H9 (cell line): ENCODE data around the gene USP9Y. TPM values are rescaled to one million over a fixed set of nuclear protein-coding genes. Genes with fewer than 3 reads are reported as not detected.

Source experiments
- DNase-seq: peaks from one replicate; pipeline ENCODE4 v3.0.0-alpha.2; 2017
- H2AFZ ChIP-seq: one replicate; pipeline ENCODE4 v1.6.1; 2013; ENCODE audit warnings: mild to moderate bottlenecking, low read length, control low read depth, moderate library complexity
- H2AK5ac ChIP-seq: 2 replicates; pipeline ENCODE4 v1.6.1; 2013; ENCODE audit warnings: low read length, control low read depth, mixed read lengths; ENCODE audit not compliant: insufficient read length
- H2BK120ac ChIP-seq: one replicate; pipeline ENCODE4 v1.6.1; 2013; ENCODE audit warnings: low read depth, mild to moderate bottlenecking, low read length, control low read depth, inconsistent platforms; ENCODE audit not compliant: poor library complexity, severe bottlenecking
- H2BK12ac ChIP-seq: 2 replicates; pipeline ENCODE4 v1.6.1; 2013; ENCODE audit warnings: low read length, control low read depth, mixed read lengths, low read depth; ENCODE audit not compliant: insufficient read length
- H2BK15ac ChIP-seq: 2 replicates; pipeline ENCODE4 v1.6.1; 2013; ENCODE audit warnings: low read depth, low read length, control low read depth
- H2BK20ac ChIP-seq: one replicate; pipeline ENCODE4 v1.6.1; 2013; ENCODE audit warnings: low read depth, mild to moderate bottlenecking, low read length, control low read depth, inconsistent platforms; ENCODE audit not compliant: poor library complexity, severe bottlenecking
- H2BK5ac ChIP-seq: 2 replicates; pipeline ENCODE4 v1.6.1; 2013; ENCODE audit warnings: low read length, control low read depth, mixed read lengths; ENCODE audit not compliant: insufficient read length
- H3K14ac ChIP-seq: 2 replicates; pipeline ENCODE4 v1.6.1; 2013; ENCODE audit warnings: low read length, control low read depth; ENCODE audit not compliant: insufficient read depth
- H3K18ac ChIP-seq: 2 replicates; pipeline ENCODE4 v1.6.1; 2013; ENCODE audit warnings: low read depth, mild to moderate bottlenecking, mixed read lengths, low read length, control low read depth; ENCODE audit not compliant: insufficient read length
- H3K23ac ChIP-seq: 2 replicates; pipeline ENCODE4 v1.6.1; 2013; ENCODE audit warnings: low read length, control low read depth, mixed read lengths, low read depth; ENCODE audit not compliant: insufficient read length
- H3K23me2 ChIP-seq: 2 replicates; pipeline ENCODE4 v1.6.1; 2013; ENCODE audit warnings: low read depth, mild to moderate bottlenecking, mixed read lengths, low read length, control low read depth; ENCODE audit not compliant: insufficient read length, poor library complexity, severe bottlenecking
- H3K27ac ChIP-seq: 2 replicates; pipeline ENCODE4 v1.5.1; 2013; ENCODE audit warnings: low read length, control low read depth, mixed read lengths, low read depth; ENCODE audit not compliant: insufficient read length
- H3K27me3 ChIP-seq: 2 replicates; pipeline ENCODE4 v1.6.1; 2013; ENCODE audit warnings: low read length, control low read depth, inconsistent platforms; ENCODE audit not compliant: insufficient read depth
- H3K4ac ChIP-seq: 2 replicates; pipeline ENCODE4 v1.6.1; 2013; ENCODE audit warnings: low read depth, mild to moderate bottlenecking, control low read depth, inconsistent platforms, low read length, moderate library complexity
- H3K4me1 ChIP-seq: 2 replicates; pipeline ENCODE4 v1.6.1; 2013; ENCODE audit warnings: low read length, control low read depth, inconsistent platforms; ENCODE audit not compliant: insufficient read depth
- H3K4me2 ChIP-seq: 2 replicates; pipeline ENCODE4 v1.6.1; 2013; ENCODE audit warnings: low read length, control low read depth, mixed read lengths; ENCODE audit not compliant: insufficient read length, insufficient read depth
- H3K56ac ChIP-seq: 2 replicates; pipeline ENCODE4 v1.6.1; 2013; ENCODE audit warnings: low read depth, mild to moderate bottlenecking, mixed read lengths, low read length, control low read depth; ENCODE audit not compliant: insufficient read length
- H3K79me1 ChIP-seq: 2 replicates; pipeline ENCODE4 v1.6.1; 2013; ENCODE audit warnings: low read depth, mild to moderate bottlenecking, moderate library complexity, low read length, control low read depth, inconsistent platforms; ENCODE audit not compliant: insufficient read depth, poor library complexity, severe bottlenecking
- H3K79me2 ChIP-seq: 2 replicates; pipeline ENCODE4 v1.6.1; 2013; ENCODE audit warnings: low read length, control low read depth, inconsistent platforms; ENCODE audit not compliant: insufficient read depth
- H3K9ac ChIP-seq: 2 replicates; pipeline ENCODE4 v1.6.1; 2013; ENCODE audit warnings: low read length, control low read depth, mixed read lengths; ENCODE audit not compliant: insufficient read length; ENCODE audit errors: extremely low read depth
- H3K9me3 ChIP-seq: one replicate; pipeline ENCODE4 v1.6.1; 2013; ENCODE audit warnings: low read depth, low read length, inconsistent platforms; ENCODE audit not compliant: control insufficient read depth
- H3T11ph ChIP-seq: one replicate; pipeline ENCODE4 v1.6.1; 2013; ENCODE audit warnings: mild to moderate bottlenecking, low read length, control low read depth, inconsistent platforms
- H4K20me1 ChIP-seq: one replicate; pipeline ENCODE4 v1.6.1; 2013; ENCODE audit not compliant: control insufficient read depth, insufficient read length, insufficient read depth
- H4K5ac ChIP-seq: 2 replicates; pipeline ENCODE4 v1.6.1; 2013; ENCODE audit warnings: low read depth, mild to moderate bottlenecking, mixed read lengths, low read length, control low read depth; ENCODE audit not compliant: insufficient read length
- H4K8ac ChIP-seq: replicated peaks from 2 replicates; pipeline ENCODE4 v1.6.1; 2013; ENCODE audit warnings: low read length, control low read depth, mixed read lengths, low read depth; ENCODE audit not compliant: insufficient read length
- H4K91ac ChIP-seq: 2 replicates; pipeline ENCODE4 v1.6.1; 2013; ENCODE audit warnings: low read depth, mild to moderate bottlenecking, moderate library complexity, mixed read lengths, low read length, control low read depth; ENCODE audit not compliant: insufficient read length
- H3K27ac Mint-ChIP-seq, 3 experiments: 2 replicates in 2 of 3; 3 replicates in 1 of 3; pipeline ENCODE4 v1.8.0; 2020 to 2021; ENCODE audit warnings: mixed read lengths in 3 of 3, mild to moderate bottlenecking in 1 of 3, moderate library complexity in 1 of 3
- H3K27me3 Mint-ChIP-seq: 2 replicates; pipeline ENCODE4 v1.8.0; 2021; ENCODE audit warnings: low read depth, mild to moderate bottlenecking, moderate library complexity, mixed read lengths
- H3K36me3 Mint-ChIP-seq, 3 experiments: 2 replicates in 2 of 3; 3 replicates in 1 of 3; pipeline ENCODE4 v1.8.0; 2020 to 2021; ENCODE audit warnings: low read depth in 3 of 3, mixed read lengths in 3 of 3; ENCODE audit not compliant: insufficient read depth in 1 of 3
- H3K4me1 Mint-ChIP-seq, 2 experiments: 2 replicates each; pipeline ENCODE4 v1.8.0; 2020; ENCODE audit warnings: mixed read lengths in 2 of 2
- H3K4me3 Mint-ChIP-seq, 2 experiments: 2 replicates in 1 of 2; 3 replicates in 1 of 2; pipeline ENCODE4 v1.8.0; 2020 to 2021; ENCODE audit warnings: mild to moderate bottlenecking in 2 of 2, mixed read lengths in 2 of 2, moderate library complexity in 1 of 2
- H3K9me3 Mint-ChIP-seq, 2 experiments: 2 replicates in 1 of 2; 3 replicates in 1 of 2; pipeline ENCODE4 v1.8.0; 2020; ENCODE audit warnings: mild to moderate bottlenecking in 2 of 2, mixed read lengths in 2 of 2, moderate library complexity in 1 of 2
- WGBS: extraction: QIAGEN DNeasy Blood & Tissue Kit; methylation state at CpG from one replicate; pipeline ENCODE4 v1.1.7; 2013; ENCODE audit warnings: missing lambda C conversion rate, low lambda C conversion rate, mixed read lengths; ENCODE audit not compliant: insufficient read length; ENCODE audit errors: extremely low coverage; 5-methylcytosine and 5-hydroxymethylcytosine counted together
- total RNA-seq: library from RNA; stranded (reverse); gene quantifications from 2 replicates; pipeline ENCODE4 v1.2.1, GENCODE V29; 2021
- TF ChIP-seq, protein P1 (sequence below): fragments of 200-600 bp; sonication (generic); conservative IDR thresholded peaks from 3 replicates; pipeline ENCODE4 v1.8.0; 2021; ENCODE audit warnings: antibody characterized with exemption, mild to moderate bottlenecking

The USP9Y gene
- total RNA-seq, 1 experiment from 2014 or later = not detected

DNA sequence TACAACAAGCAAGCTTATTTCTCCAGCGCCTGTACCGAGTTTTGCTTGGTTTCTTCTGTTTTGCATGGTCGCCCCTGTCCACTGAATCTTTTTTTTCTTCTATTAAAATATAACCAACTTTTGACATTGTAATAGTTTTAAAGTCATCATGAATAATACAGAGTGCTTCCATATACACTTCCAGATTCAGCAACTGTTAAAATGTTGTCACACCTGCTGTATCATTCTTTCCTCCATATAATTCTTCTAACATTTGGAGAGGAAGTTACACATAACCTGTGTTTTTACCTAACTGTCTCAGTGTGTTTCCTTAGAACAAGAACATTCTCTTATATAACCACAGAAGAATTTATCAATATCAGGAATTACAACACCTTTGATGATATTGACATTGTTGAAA, 83.5 kb downstream of the USP9Y start:
- H3K23me2 ChIP-seq = no peaks in the 10 kb centered on the region
- H3K9me3 ChIP-seq = no peaks in the 10 kb centered on the region
- H2AK5ac ChIP-seq = no peak overlapping the region
- no peaks in the 10 kb centered on the region for H4K20me1 ChIP-seq
- no peak overlapping the region for H2AFZ ChIP-seq
- H4K8ac ChIP-seq = no peak overlapping the region
- H3K4me1 ChIP-seq = no peaks in the 10 kb centered on the region
- H2BK120ac ChIP-seq = no peak overlapping the region
- no CpG with 5 or more reads among the region's 3 CpGs for WGBS
- Mint-ChIP-seq H3K4me3 (no peak overlapping the region), H3K27ac (no peak overlapping the region), H3K27me3 (no peaks in the 10 kb centered on the region), H3K4me1 (no peaks in the 10 kb centered on the region), H3K9me3 (no peaks in the 10 kb centered on the region), H3K36me3 (no peaks in the 10 kb centered on the region)
- no peak overlapping the region for H3K4me2 ChIP-seq
- H3K4ac ChIP-seq = no peak overlapping the region
- TF ChIP-seq, protein P1, sequence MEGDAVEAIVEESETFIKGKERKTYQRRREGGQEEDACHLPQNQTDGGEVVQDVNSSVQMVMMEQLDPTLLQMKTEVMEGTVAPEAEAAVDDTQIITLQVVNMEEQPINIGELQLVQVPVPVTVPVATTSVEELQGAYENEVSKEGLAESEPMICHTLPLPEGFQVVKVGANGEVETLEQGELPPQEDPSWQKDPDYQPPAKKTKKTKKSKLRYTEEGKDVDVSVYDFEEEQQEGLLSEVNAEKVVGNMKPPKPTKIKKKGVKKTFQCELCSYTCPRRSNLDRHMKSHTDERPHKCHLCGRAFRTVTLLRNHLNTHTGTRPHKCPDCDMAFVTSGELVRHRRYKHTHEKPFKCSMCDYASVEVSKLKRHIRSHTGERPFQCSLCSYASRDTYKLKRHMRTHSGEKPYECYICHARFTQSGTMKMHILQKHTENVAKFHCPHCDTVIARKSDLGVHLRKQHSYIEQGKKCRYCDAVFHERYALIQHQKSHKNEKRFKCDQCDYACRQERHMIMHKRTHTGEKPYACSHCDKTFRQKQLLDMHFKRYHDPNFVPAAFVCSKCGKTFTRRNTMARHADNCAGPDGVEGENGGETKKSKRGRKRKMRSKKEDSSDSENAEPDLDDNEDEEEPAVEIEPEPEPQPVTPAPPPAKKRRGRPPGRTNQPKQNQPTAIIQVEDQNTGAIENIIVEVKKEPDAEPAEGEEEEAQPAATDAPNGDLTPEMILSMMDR = no peak
- H3K9ac ChIP-seq = no peak overlapping the region
- no peak overlapping the region for H4K5ac ChIP-seq
- H2BK5ac ChIP-seq = no peak overlapping the region
- no peak overlapping the region for H3K18ac ChIP-seq
- H3K23ac ChIP-seq = no peak overlapping the region
- H3K27ac ChIP-seq = no peak overlapping the region
- H2BK12ac ChIP-seq = no peak overlapping the region
- H3K56ac ChIP-seq = no peak overlapping the region
- no peak overlapping the region for H2BK15ac ChIP-seq
- no peaks in the 10 kb centered on the region for H3K79me2 ChIP-seq
- H3K79me1 ChIP-seq = no peaks in the 10 kb centered on the region
- H3K14ac ChIP-seq = no peak overlapping the region
- DNase-seq = no peak
- no peak overlapping the region for H2BK20ac ChIP-seq
- H4K91ac ChIP-seq = no peak overlapping the region
- H3T11ph ChIP-seq = no peak overlapping the region
- H3K27me3 ChIP-seq = no peaks in the 10 kb centered on the region
